Measurements from ENCODE around the gene MAGEC1. TPM values are rescaled to one million over a fixed set of nuclear protein-coding genes. Genes with fewer than 3 reads are reported as not detected.

MAGEC1 gene
- total RNA-seq, 1 donor from 2014 or later: not detected

- Histone ChIP-seq H3K4me3 (no peak overlapping the region), H3K27ac (replicated peaks) (no peak overlapping the region), H3K9me3 (replicated peaks) (no peaks in the 10 kb centered on the region), H3K27me3 (ENCODE audit: low read depth) (no peaks in the 10 kb centered on the region), H3K4me1 (no peaks in the 10 kb centered on the region), H3K36me3 (no peaks in the 10 kb centered on the region)
- no peak for DNase-seq
- intact Hi-C loops (cut with micrococcal nuclease): no loop called here
- no peak for TF ChIP-seq CTCF (IDR thresholded peaks at IDR 0.05; ENCODE audit: borderline replicate concordance)
Measured at GRCh38 chrX:141897690-141898089, 6.0 kb upstream of the MAGEC1 start.

GRCh38 chrX:141902366-141902765 lies 1.3 kb upstream of the MAGEC1 start:
- Histone ChIP-seq H3K4me1 (no peaks in the 10 kb centered on the region), H3K36me3 (no peaks in the 10 kb centered on the region), H3K9me3 (replicated peaks) (no peaks in the 10 kb centered on the region), H3K4me3 (no peak overlapping the region), H3K27ac (replicated peaks) (no peak overlapping the region), H3K27me3 (ENCODE audit: low read depth) (no peaks in the 10 kb centered on the region)
- DNase-seq: no peak
- intact Hi-C loops (cut with micrococcal nuclease): no loop called here
- TF ChIP-seq CTCF (IDR thresholded peaks at IDR 0.05; ENCODE audit: borderline replicate concordance): no peak

- no peak for TF ChIP-seq CTCF (IDR thresholded peaks at IDR 0.05; ENCODE audit: borderline replicate concordance)
- no peak overlapping the region for H3K4me3 ChIP-seq
- intact Hi-C loops (cut with micrococcal nuclease): no loop called here
- DNase-seq: no peak
- no peaks in the 10 kb centered on the region for H3K27me3 ChIP-seq (ENCODE audit: low read depth)
- no peaks in the 10 kb centered on the region for H3K4me1 ChIP-seq
- no peak overlapping the region for H3K27ac ChIP-seq (replicated peaks)
- H3K36me3 ChIP-seq: no peaks in the 10 kb centered on the region
- no peaks in the 10 kb centered on the region for H3K9me3 ChIP-seq (replicated peaks)
Measured at GRCh38 chrX:141904262-141904661, 568 bp downstream of the MAGEC1 start.

GRCh38 chrX:141917801-141918200 lies 14.1 kb downstream of the MAGEC1 start:
- no peak for DNase-seq
- Histone ChIP-seq H3K4me3 (no peak overlapping the region), H3K9me3 (replicated peaks) (no peaks in the 10 kb centered on the region), H3K36me3 (no peaks in the 10 kb centered on the region), H3K4me1 (no peaks in the 10 kb centered on the region), H3K27ac (replicated peaks) (no peak overlapping the region), H3K27me3 (ENCODE audit: low read depth) (no peaks in the 10 kb centered on the region)
- intact Hi-C loops (cut with micrococcal nuclease): no loop called here
- no peak for TF ChIP-seq CTCF (IDR thresholded peaks at IDR 0.05; ENCODE audit: borderline replicate concordance)

GRCh38 chrX:141924293-141924692 lies 20.6 kb downstream of the MAGEC1 start:
- Histone ChIP-seq H3K36me3 (no peaks in the 10 kb centered on the region), H3K4me1 (no peaks in the 10 kb centered on the region), H3K9me3 (replicated peaks) (no peaks in the 10 kb centered on the region), H3K27ac (replicated peaks) (no peak overlapping the region), H3K4me3 (no peak overlapping the region), H3K27me3 (ENCODE audit: low read depth) (no peaks in the 10 kb centered on the region)
- intact Hi-C loops (cut with micrococcal nuclease): no loop called here
- no peak for DNase-seq
- no peak for TF ChIP-seq CTCF (IDR thresholded peaks at IDR 0.05; ENCODE audit: borderline replicate concordance)

GRCh38 chrX:141928432-141928831 lies 24.7 kb downstream of the MAGEC1 start:
- no peaks in the 10 kb centered on the region for H3K36me3 ChIP-seq
- no peak for TF ChIP-seq CTCF (IDR thresholded peaks at IDR 0.05; ENCODE audit: borderline replicate concordance)

More at GRCh38 chrX:141928432-141928831, 24.7 kb downstream of the MAGEC1 start:
- Histone ChIP-seq H3K4me1 (no peaks in the 10 kb centered on the region), H3K4me3 (no peak overlapping the region), H3K27ac (replicated peaks) (no peak overlapping the region), H3K9me3 (replicated peaks) (no peaks in the 10 kb centered on the region), H3K27me3 (ENCODE audit: low read depth) (no peaks in the 10 kb centered on the region)
- intact Hi-C loops (cut with micrococcal nuclease): no loop called here
- no peak for DNase-seq

Data from left ventricle myocardium inferior (tissue), 1 donor.